ENCODE results near the gene DZANK1.
A peak's percentile ranks its signal among the peaks of the same experiment; 100 is the strongest.

Gene DZANK1

GRCh38 chr20:18427214-18427613, 39.6 kb downstream of the DZANK1 start:
- TF ChIP-seq EZH2phosphoT487 (IDR thresholded peaks at IDR 0.05; ENCODE audit: low read depth) (no peak), CTCF (IDR thresholded peaks at IDR 0.05; ENCODE audit: low read depth, low read length) (no peak)
- Histone ChIP-seq H3K27me3 (ENCODE audit: low read depth, low read length) (no peaks in the 10 kb centered on the region), H3K4me1 (ENCODE audit: low read length) (no peaks in the 10 kb centered on the region), H2AFZ (ENCODE audit: low read depth, low read length) (no peak overlapping the region), H3K27ac (ENCODE audit: low read length) (no peak overlapping the region), H4K20me1 (ENCODE audit: insufficient read depth, low read length) (no peaks in the 10 kb centered on the region), H3K79me2 (ENCODE audit: low read length) (no peaks in the 10 kb centered on the region), H3K36me3 (replicated peaks; ENCODE audit: low read depth, low read length) (no peaks in the 10 kb centered on the region), H3K4me2 (ENCODE audit: low read length) (no peak overlapping the region), H3K4me3 (ENCODE audit: low read length) (no peak overlapping the region), H3K9ac (ENCODE audit: low read length) (no peak overlapping the region), H3K9me3 (ENCODE audit: insufficient read depth, low read length) (no peaks in the 10 kb centered on the region)

- TF ChIP-seq EZH2phosphoT487 (IDR thresholded peaks at IDR 0.05; ENCODE audit: low read depth): no peak
- no peak for TF ChIP-seq CTCF (IDR thresholded peaks at IDR 0.05; ENCODE audit: low read depth, low read length)
- H4K20me1 ChIP-seq (ENCODE audit: insufficient read depth, low read length): no peaks in the 10 kb centered on the region
Measured at GRCh38 chr20:18421608-18422007, 45.2 kb downstream of the DZANK1 start.

GRCh38 chr20:18416486-18416885, 50.3 kb downstream of the DZANK1 start:
- Histone ChIP-seq H3K27me3 (ENCODE audit: low read depth, low read length) (peaks cover 5% of the 10 kb centered on the region; the same call in 1 of the 2 replicates), H3K27ac (ENCODE audit: low read length) (no peak overlapping the region), H3K36me3 (replicated peaks; ENCODE audit: low read depth, low read length) (no peaks in the 10 kb centered on the region), H3K4me1 (ENCODE audit: low read length) (peaks cover 29% of the 10 kb centered on the region), H3K4me3 (ENCODE audit: low read length) (no peak overlapping the region), H3K9me3 (ENCODE audit: insufficient read depth, low read length) (no peaks in the 10 kb centered on the region), H2AFZ (ENCODE audit: low read depth, low read length) (no peak overlapping the region), H3K79me2 (ENCODE audit: low read length) (0 out of 2 replicates have a peak, but pooled peaks cover 4% of the 10 kb centered on the region), H4K20me1 (ENCODE audit: insufficient read depth, low read length) (no peaks in the 10 kb centered on the region), H3K4me2 (ENCODE audit: low read length) (no peak overlapping the region), H3K9ac (ENCODE audit: low read length) (no peak overlapping the region)
- TF ChIP-seq EZH2phosphoT487 (IDR thresholded peaks at IDR 0.05; ENCODE audit: low read depth) (no peak), CTCF (IDR thresholded peaks at IDR 0.05; ENCODE audit: low read depth, low read length) (no peak)

More at GRCh38 chr20:18421608-18422007, 45.2 kb downstream of the DZANK1 start:
- H3K9me3 ChIP-seq (ENCODE audit: insufficient read depth, low read length): no peaks in the 10 kb centered on the region
- H3K4me2 ChIP-seq (ENCODE audit: low read length): no peak overlapping the region
- no peaks in the 10 kb centered on the region for H3K79me2 ChIP-seq (ENCODE audit: low read length)
- H3K27me3 ChIP-seq (ENCODE audit: low read depth, low read length): peaks cover 7% of the 10 kb centered on the region
- no peak overlapping the region for H2AFZ ChIP-seq (ENCODE audit: low read depth, low read length)
- no peaks in the 10 kb centered on the region for H3K36me3 ChIP-seq (replicated peaks; ENCODE audit: low read depth, low read length)
- H3K4me3 ChIP-seq (ENCODE audit: low read length): no peak overlapping the region
- no peak overlapping the region for H3K27ac ChIP-seq (ENCODE audit: low read length)
- H3K4me1 ChIP-seq (ENCODE audit: low read length): no peaks in the 10 kb centered on the region
- H3K9ac ChIP-seq (ENCODE audit: low read length): no peak overlapping the region

- H2AFZ ChIP-seq (ENCODE audit: low read depth, low read length): peak overlapping the region; percentile 83
- peaks cover 7% of the 10 kb centered on the region; the same call in 1 of the 2 replicates for H3K79me2 ChIP-seq (ENCODE audit: low read length)
- H3K27me3 ChIP-seq (ENCODE audit: low read depth, low read length): no peaks in the 10 kb centered on the region
- peak overlapping the region; percentile 96 for H3K4me2 ChIP-seq (ENCODE audit: low read length)
- no peaks in the 10 kb centered on the region for H3K9me3 ChIP-seq (ENCODE audit: insufficient read depth, low read length)
- TF ChIP-seq CTCF (IDR thresholded peaks at IDR 0.05; ENCODE audit: low read depth, low read length): no peak
- no peak for TF ChIP-seq EZH2phosphoT487 (IDR thresholded peaks at IDR 0.05; ENCODE audit: low read depth)
- H3K4me3 ChIP-seq (ENCODE audit: low read length): no peak overlapping the region
- peak overlapping the region; percentile 43; the same call in 1 of the 2 replicates for H3K9ac ChIP-seq (ENCODE audit: low read length)
- H3K4me1 ChIP-seq (ENCODE audit: low read length): peaks cover 30% of the 10 kb centered on the region
- peak overlapping the region; percentile 83 for H3K27ac ChIP-seq (ENCODE audit: low read length)
- no peaks in the 10 kb centered on the region for H4K20me1 ChIP-seq (ENCODE audit: insufficient read depth, low read length)
- no peaks in the 10 kb centered on the region for H3K36me3 ChIP-seq (replicated peaks; ENCODE audit: low read depth, low read length)
Measured at GRCh38 chr20:18414140-18414539, 52.7 kb downstream of the DZANK1 start.

Measured in OCI-LY3 (cell line).